HG03108 (cell line): ENCODE measurements around the gene ZYX.
"Not testable (repeated sequence)": the region's sequence is repeated elsewhere in the genome, so short reads cannot be mapped to it uniquely, and the experiment has no call there.

Experiments
- ATAC-seq: cut with Tn5 transposase; IDR thresholded peaks from one replicate; pipeline ENCODE4 v1.9.1; 2021; ENCODE audit warnings: moderate library complexity; ENCODE audit not compliant: unreplicated experiment

ZYX gene

GRCh38 chr7:143396625-143397556, 15.7 kb downstream of the ZYX start:
- ATAC-seq: no peak

GRCh38 chr7:143397710-143398530, 16.8 kb downstream of the ZYX start:
- ATAC-seq: no peak

GRCh38 chr7:143398616-143399015, 17.5 kb downstream of the ZYX start:
- ATAC-seq: no peak

- ATAC-seq: no peak
These were observed 18.0 kb downstream of the ZYX start for GRCh38 chr7:143399151-143399550.

- no peak for ATAC-seq
These were observed 18.5 kb downstream of the ZYX start for GRCh38 chr7:143399642-143400041.

GRCh38 chr7:143401265-143401664, 20.1 kb downstream of the ZYX start:
- no peak for ATAC-seq

GRCh38 chr7:143402233-143402632, 21.1 kb downstream of the ZYX start:
- ATAC-seq: not testable (repeated sequence)

GRCh38 chr7:143405173-143406001, 24.2 kb downstream of the ZYX start:
- no peak for ATAC-seq

- no peak for ATAC-seq
These were observed 24.8 kb downstream of the ZYX start for GRCh38 chr7:143406002-143406357.

GRCh38 chr7:143407287-143408251, 26.4 kb downstream of the ZYX start:
- no peak for ATAC-seq

- ATAC-seq: no peak
These were observed 27.1 kb downstream of the ZYX start for GRCh38 chr7:143408252-143408685.

- ATAC-seq: no peak
These were observed 27.8 kb downstream of the ZYX start, which contains the start of gene EPHA1 for GRCh38 chr7:143408686-143409561. TSS of gene EPHA1 (minus strand) at chr7:143408856. CDS start at chr7:143408805, 51 bp downstream.

GRCh38 chr7:143410521-143411004, 29.4 kb downstream of the ZYX start:
- no peak for ATAC-seq

GRCh38 chr7:143411976-143412708, 31.0 kb downstream of the ZYX start:
- ATAC-seq: no peak

- no peak for ATAC-seq
These were observed 32.0 kb downstream of the ZYX start for GRCh38 chr7:143413123-143413522.

- ATAC-seq: not testable (repeated sequence)
These were observed 34.1 kb downstream of the ZYX start for GRCh38 chr7:143415209-143415608.

GRCh38 chr7:143415742-143416397, 34.7 kb downstream of the ZYX start:
- no peak for ATAC-seq
